NCI-H2196 (cell line): ENCODE data around the gene HELZ2.

Source experiments
- DNase-seq: peaks from one replicate; lab custom pipeline; 2025; ENCODE audit not compliant: unreplicated experiment; lab: John Stamatoyannopoulos, UW

HELZ2 gene

DNA sequence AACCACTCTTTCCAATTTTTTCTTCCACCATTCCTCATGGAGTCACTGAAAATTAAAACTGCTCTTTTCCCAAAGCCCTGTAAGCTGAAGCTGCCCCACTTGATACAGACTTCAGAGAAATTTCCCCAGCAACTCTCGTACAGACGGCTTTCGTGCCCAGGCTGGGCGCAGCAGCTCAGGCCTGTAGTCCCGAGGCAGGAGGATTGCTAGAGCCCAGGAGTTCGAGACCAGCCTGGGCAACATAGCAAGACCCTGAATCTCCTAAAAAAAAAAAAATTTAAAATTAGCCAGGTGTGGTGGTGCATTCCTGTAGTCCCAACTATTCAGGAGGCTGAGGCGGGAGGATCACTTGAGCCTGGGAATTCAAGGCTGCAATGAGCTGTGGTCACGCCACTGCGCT lies 46.9 kb downstream of the HELZ2 start:
- DNase-seq = no peak

DNA sequence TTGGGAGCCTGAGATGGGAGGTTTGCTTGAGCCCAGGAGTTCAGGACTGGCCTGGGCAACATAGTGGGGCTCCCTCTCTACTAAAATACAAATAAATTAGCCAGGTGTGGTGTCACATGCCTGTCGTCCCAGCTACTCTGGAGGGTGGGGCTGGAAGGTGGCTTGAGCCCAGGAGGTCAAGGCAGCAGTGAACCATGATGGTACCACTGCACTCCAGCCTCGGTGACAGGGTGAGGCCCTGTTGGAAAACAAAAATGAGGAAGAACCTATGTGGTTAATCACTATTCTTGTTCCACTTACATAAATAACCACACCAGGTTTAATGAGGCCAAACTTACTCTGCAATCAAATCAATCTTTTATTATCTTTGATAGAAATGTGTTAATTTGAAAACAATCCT lies 48.1 kb downstream of the HELZ2 start:
- no peak for DNase-seq

DNA sequence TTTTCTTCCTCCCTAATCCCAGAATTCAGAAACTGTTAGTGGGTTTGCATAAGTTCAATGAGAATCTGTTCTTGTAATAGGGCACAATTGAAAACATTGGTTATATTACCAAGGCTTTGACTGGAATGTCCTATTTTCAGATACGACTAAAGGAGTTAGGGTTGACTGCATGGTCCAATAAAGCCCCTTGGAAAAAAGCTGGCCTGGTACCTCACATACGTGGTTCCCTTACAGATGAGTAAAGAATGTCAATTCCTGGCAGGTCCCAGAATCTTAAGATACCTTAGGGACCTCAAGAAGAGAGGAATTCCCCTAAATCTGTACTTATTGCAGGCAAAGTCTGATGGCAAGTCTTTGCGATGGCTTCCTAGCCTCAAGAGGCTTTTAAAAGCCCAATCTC lies 48.9 kb downstream of the HELZ2 start:
- DNase-seq = no peak
